ENCODE data around the gene GABRB1. TPM values are rescaled to one million over a fixed set of nuclear protein-coding genes. Genes with fewer than 3 reads are reported as not detected.

Gene GABRB1
- total and polyA plus RNA-seq, 2 donors (not counting 1 experiment from before 2014, with no cell fraction given) = 0.05 to 0.17 TPM

DNA sequence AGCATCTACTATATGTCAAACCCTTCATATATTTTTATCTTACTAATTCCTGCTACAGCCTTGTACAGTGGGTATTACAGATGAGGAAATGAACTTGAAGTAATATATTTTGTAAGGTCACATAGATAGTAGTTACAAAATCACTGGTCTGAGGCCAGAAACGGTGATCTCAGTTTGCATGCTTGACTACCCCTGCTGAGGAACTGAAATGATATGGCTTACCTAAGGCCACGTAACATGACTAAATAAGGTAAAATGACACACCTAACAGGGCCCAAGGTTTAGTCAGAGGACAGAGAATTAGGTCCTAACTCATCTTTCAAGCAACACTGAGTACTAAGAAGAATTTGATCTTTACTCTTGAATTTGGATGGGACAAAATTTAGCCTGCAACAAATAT, 433.6 kb downstream of the GABRB1 start:
- H2AFZ ChIP-seq (ENCODE audit: low read length) = no peak overlapping the region
- H3K27ac ChIP-seq (ENCODE audit: insufficient read depth, low read length) = no peak overlapping the region
- H3K4me1 ChIP-seq (ENCODE audit: control insufficient read depth, extremely low read depth, insufficient read depth, low read length) = no peaks in the 10 kb centered on the region
- H3K4me2 ChIP-seq (ENCODE audit: extremely low read depth, insufficient read depth, low read length) = no peak overlapping the region
- no peak overlapping the region for H3K9ac ChIP-seq (ENCODE audit: insufficient read depth, low read length)
- TF ChIP-seq, protein P1, sequence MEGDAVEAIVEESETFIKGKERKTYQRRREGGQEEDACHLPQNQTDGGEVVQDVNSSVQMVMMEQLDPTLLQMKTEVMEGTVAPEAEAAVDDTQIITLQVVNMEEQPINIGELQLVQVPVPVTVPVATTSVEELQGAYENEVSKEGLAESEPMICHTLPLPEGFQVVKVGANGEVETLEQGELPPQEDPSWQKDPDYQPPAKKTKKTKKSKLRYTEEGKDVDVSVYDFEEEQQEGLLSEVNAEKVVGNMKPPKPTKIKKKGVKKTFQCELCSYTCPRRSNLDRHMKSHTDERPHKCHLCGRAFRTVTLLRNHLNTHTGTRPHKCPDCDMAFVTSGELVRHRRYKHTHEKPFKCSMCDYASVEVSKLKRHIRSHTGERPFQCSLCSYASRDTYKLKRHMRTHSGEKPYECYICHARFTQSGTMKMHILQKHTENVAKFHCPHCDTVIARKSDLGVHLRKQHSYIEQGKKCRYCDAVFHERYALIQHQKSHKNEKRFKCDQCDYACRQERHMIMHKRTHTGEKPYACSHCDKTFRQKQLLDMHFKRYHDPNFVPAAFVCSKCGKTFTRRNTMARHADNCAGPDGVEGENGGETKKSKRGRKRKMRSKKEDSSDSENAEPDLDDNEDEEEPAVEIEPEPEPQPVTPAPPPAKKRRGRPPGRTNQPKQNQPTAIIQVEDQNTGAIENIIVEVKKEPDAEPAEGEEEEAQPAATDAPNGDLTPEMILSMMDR (conservative IDR thresholded peaks at IDR 0.05 in 1 of 2, IDR thresholded peaks at IDR 0.05 in 1 of 2; ENCODE audit: low read depth in 1 of 2, low read length in 2 of 2) = no peak
- TF ChIP-seq EZH2 (IDR thresholded peaks at IDR 0.05; ENCODE audit: low read length, missing control alignments) = no peak
- H3K36me3 ChIP-seq (ENCODE audit: control insufficient read depth, insufficient read depth, low read length) = no peaks in the 10 kb centered on the region
- peaks cover 6% of the 10 kb centered on the region for H3K79me2 ChIP-seq (ENCODE audit: control insufficient read depth, insufficient read depth, low read length)
- no peak for DNase-seq (ENCODE audit: low read depth in 2 of 2)
- no peaks in the 10 kb centered on the region for H3K27me3 ChIP-seq (ENCODE audit: control insufficient read depth, insufficient read depth, low read length)
- H4K20me1 ChIP-seq (ENCODE audit: control insufficient read depth, extremely low read depth, insufficient read depth, low read length) = no peaks in the 10 kb centered on the region
- no peak overlapping the region for H3K4me3 ChIP-seq (replicated peaks in 1 of 4; ENCODE audit: control extremely low read depth in 1 of 4, insufficient read depth in 1 of 4, low read depth in 3 of 4, low read length in 4 of 4)
- H3K9me3 ChIP-seq (ENCODE audit: control insufficient read depth, insufficient read depth, low read depth, low read length) = no peaks in the 10 kb centered on the region

DNA sequence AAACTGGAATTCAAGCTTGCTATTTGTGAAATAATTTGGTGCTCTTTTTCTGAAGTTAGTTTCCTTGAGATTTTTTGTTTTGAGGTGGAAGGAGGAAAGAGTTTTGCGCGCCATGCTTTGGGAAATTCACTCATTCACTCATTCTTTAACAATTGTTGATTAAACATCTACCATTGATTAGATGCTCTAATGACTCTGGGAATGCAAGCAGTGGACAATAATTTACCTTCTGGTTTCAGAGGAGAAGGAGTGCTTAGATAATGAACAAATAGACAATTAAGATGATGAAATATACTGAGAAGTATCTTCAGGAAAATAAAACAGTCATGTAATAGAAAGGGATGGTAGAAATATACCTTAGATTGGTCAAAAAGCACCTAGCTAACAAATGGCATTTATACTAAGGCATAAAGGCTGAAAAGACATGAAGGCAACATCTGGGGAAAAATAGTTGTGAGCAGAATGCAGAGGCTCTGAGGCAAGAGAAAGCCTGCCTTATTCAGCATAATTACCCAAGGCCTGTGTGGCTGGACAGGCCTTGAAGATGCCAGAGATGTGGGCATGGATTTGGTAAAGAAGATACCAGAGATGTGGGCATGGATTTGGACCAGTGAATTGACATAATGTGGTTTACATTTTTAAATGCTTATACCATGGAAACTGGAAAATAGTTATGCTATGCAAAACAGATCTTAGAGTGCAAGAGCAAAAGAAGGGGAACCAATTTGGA, 434.9 kb downstream of the GABRB1 start:
- no peak overlapping the region for H3K4me3 ChIP-seq (replicated peaks in 1 of 4; ENCODE audit: control extremely low read depth in 1 of 4, insufficient read depth in 1 of 4, low read depth in 3 of 4, low read length in 4 of 4)
- TF ChIP-seq, protein P1 (conservative IDR thresholded peaks at IDR 0.05 in 1 of 2, IDR thresholded peaks at IDR 0.05 in 1 of 2; ENCODE audit: low read depth in 1 of 2, low read length in 2 of 2) = no peak
- no peak overlapping the region for H3K27ac ChIP-seq (ENCODE audit: insufficient read depth, low read length)
- no peak overlapping the region for H2AFZ ChIP-seq (ENCODE audit: low read length)
- H3K4me2 ChIP-seq (ENCODE audit: extremely low read depth, insufficient read depth, low read length) = no peak overlapping the region
- peaks cover 2% of the 10 kb centered on the region for H3K4me1 ChIP-seq (ENCODE audit: control insufficient read depth, extremely low read depth, insufficient read depth, low read length)
- H4K20me1 ChIP-seq (ENCODE audit: control insufficient read depth, extremely low read depth, insufficient read depth, low read length) = no peaks in the 10 kb centered on the region
- no peaks in the 10 kb centered on the region for H3K27me3 ChIP-seq (ENCODE audit: control insufficient read depth, insufficient read depth, low read length)
- H3K36me3 ChIP-seq (ENCODE audit: control insufficient read depth, insufficient read depth, low read length) = no peaks in the 10 kb centered on the region
- H3K9me3 ChIP-seq (ENCODE audit: control insufficient read depth, insufficient read depth, low read depth, low read length) = no peaks in the 10 kb centered on the region
- peaks cover 6% of the 10 kb centered on the region for H3K79me2 ChIP-seq (ENCODE audit: control insufficient read depth, insufficient read depth, low read length)
- no peak overlapping the region for H3K9ac ChIP-seq (ENCODE audit: insufficient read depth, low read length)
- DNase-seq (ENCODE audit: low read depth in 2 of 2) = no peak

DNA sequence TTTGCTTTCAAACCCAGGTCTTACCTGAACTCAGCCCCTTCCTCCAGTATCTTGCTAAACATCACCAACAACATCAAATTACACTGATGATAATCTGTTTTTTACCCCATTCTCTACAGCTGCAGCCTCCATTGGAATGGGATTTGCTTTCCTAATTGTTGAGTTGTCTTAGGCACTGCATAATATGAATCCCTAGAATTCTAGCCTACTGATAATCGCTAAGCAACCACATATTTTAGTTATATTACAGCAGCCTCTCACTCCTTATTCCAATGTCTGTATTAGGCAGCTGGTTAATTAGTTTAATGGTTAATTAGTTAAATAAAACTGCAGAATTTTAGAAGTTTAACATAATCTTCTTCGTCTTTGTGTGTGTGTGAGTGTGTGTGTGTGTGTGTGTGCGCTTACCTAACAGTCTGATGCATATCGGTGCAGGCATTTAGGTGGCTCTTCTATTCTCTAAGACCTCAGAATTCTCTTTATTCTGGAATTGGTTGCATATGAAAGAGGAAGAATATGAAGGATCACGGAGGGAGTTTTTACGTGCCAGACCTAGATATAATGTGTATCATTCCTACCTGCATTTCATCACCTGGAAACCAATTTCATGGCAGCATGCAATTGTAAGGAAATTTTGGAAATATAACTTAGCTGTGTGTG, 437.5 kb downstream of the GABRB1 start:
- peak; percentile 30 to 85 for DNase-seq (ENCODE audit: low read depth in 2 of 2)
- Histone ChIP-seq H3K4me1 (ENCODE audit: control insufficient read depth, extremely low read depth, insufficient read depth, low read length) (peaks cover 2% of the 10 kb centered on the region), H3K27ac (ENCODE audit: insufficient read depth, low read length) (no peak overlapping the region), H3K79me2 (ENCODE audit: control insufficient read depth, insufficient read depth, low read length) (no peaks in the 10 kb centered on the region), H4K20me1 (ENCODE audit: control insufficient read depth, extremely low read depth, insufficient read depth, low read length) (no peaks in the 10 kb centered on the region), H2AFZ (ENCODE audit: low read length) (peak overlapping the region; percentile 36), H3K9ac (ENCODE audit: insufficient read depth, low read length) (no peak overlapping the region), H3K27me3 (ENCODE audit: control insufficient read depth, insufficient read depth, low read length) (no peaks in the 10 kb centered on the region), H3K9me3 (ENCODE audit: control insufficient read depth, insufficient read depth, low read depth, low read length) (no peaks in the 10 kb centered on the region), H3K4me3 (replicated peaks in 1 of 4; ENCODE audit: control extremely low read depth in 1 of 4, insufficient read depth in 1 of 4, low read depth in 3 of 4, low read length in 4 of 4) (no peak overlapping the region), H3K4me2 (ENCODE audit: extremely low read depth, insufficient read depth, low read length) (no peak overlapping the region), H3K36me3 (ENCODE audit: control insufficient read depth, insufficient read depth, low read length) (no peaks in the 10 kb centered on the region)
- TF ChIP-seq EZH2 (IDR thresholded peaks at IDR 0.05; ENCODE audit: low read length, missing control alignments) = no peak
- TF ChIP-seq, protein P1 (conservative IDR thresholded peaks at IDR 0.05 in 1 of 2, IDR thresholded peaks at IDR 0.05 in 1 of 2; ENCODE audit: low read depth in 1 of 2, low read length in 2 of 2) = no peak

Measured in fibroblast of lung (primary cell).